HEK293 (cell line): ENCODE data around the gene ZNF764.

Experiments
- CTCF ChIP-seq: fragments of 450-650 bp; formaldehyde crosslinking; IDR thresholded peaks from 2 replicates; pipeline ENCODE4 v1.5.1; 2016; ENCODE audit warnings: missing biosample characterization, missing genetic modification characterization
- SP2 ChIP-seq: fragments of 450-650 bp; formaldehyde crosslinking; IDR thresholded peaks from 2 replicates; pipeline ENCODE4 v1.5.1; 2016; ENCODE audit warnings: missing biosample characterization, missing genetic modification characterization

- TF ChIP-seq CTCF (no peak), SP2 (tag by site-specific recombination) (no peak)
Observed at GRCh38 chr16:30554557-30555314, 3.4 kb downstream of the ZNF764 start.
